D721Med (cell line): ENCODE measurements around the gene BGN.

Experiments used
- DNase-seq: peaks from one replicate; pipeline ENCODE4 v3.0.0; 2011; ENCODE audit warnings: low spot score; ENCODE audit not compliant: insufficient read length
- FAIRE-seq: peaks from 2 replicates; lab custom pipeline; 2011; peaks lifted over from hg19 to GRCh38; lab: Jason Lieb, UNC
- TF ChIP-seq, protein P1 (sequence below): IDR thresholded peaks from 2 replicates; pipeline ENCODE4 v1.5.1; 2012; ENCODE audit warnings: mild to moderate bottlenecking, control low read depth; ENCODE audit not compliant: insufficient read depth; ENCODE audit errors: missing control alignments

Gene BGN

GRCh38 chrX:153494541-153495361 lies at the start of gene BGN:
BGN (plus strand) TSS chrX:153494980; CDS start chrX:153504632, 9,652 bp downstream.
- DNase-seq: no peak

DNA sequence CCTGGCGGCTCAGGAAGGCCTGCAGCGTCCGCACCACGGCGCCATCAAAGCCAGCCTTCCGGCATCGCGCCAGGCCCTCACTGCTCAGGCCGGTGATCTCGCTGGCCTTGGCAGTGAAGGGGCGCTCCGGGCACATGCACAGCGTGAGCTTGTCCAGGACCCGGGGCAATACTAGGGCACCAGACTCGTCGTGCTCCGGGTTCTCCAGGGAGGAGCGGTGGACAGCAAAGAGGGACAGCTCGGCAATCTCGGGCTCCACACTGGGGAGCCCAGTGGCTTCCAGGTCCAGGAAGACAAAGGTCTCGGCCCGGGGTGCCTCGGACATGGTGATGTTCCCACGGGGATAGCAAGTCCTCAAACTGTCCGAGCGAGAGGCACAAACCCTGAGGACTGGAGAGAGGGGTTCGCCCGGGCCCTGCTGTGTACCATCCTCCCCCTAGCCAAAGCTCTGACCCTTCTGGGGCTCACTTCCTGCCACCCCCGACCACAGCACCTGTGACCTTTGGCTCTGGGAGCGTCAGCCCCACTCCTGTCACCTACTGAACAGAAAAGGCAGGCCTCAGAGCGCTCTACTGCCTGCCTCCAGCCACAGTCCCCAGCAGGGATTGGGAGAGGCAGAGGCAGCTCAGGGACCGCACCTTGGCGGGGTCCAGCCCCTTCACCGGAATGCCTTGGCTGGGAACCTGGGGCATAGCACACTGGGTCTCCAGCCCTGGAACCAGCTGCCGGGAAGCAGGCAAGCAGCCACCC lies 49.5 kb upstream of the BGN start:
- DNase-seq (no peak), FAIRE-seq (no peak)
- TF ChIP-seq, protein P1, sequence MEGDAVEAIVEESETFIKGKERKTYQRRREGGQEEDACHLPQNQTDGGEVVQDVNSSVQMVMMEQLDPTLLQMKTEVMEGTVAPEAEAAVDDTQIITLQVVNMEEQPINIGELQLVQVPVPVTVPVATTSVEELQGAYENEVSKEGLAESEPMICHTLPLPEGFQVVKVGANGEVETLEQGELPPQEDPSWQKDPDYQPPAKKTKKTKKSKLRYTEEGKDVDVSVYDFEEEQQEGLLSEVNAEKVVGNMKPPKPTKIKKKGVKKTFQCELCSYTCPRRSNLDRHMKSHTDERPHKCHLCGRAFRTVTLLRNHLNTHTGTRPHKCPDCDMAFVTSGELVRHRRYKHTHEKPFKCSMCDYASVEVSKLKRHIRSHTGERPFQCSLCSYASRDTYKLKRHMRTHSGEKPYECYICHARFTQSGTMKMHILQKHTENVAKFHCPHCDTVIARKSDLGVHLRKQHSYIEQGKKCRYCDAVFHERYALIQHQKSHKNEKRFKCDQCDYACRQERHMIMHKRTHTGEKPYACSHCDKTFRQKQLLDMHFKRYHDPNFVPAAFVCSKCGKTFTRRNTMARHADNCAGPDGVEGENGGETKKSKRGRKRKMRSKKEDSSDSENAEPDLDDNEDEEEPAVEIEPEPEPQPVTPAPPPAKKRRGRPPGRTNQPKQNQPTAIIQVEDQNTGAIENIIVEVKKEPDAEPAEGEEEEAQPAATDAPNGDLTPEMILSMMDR: no peak

More at GRCh38 chrX:153494541-153495361, at the start of gene BGN:
- TF ChIP-seq, protein P1: no peak
- FAIRE-seq: no peak

DNA sequence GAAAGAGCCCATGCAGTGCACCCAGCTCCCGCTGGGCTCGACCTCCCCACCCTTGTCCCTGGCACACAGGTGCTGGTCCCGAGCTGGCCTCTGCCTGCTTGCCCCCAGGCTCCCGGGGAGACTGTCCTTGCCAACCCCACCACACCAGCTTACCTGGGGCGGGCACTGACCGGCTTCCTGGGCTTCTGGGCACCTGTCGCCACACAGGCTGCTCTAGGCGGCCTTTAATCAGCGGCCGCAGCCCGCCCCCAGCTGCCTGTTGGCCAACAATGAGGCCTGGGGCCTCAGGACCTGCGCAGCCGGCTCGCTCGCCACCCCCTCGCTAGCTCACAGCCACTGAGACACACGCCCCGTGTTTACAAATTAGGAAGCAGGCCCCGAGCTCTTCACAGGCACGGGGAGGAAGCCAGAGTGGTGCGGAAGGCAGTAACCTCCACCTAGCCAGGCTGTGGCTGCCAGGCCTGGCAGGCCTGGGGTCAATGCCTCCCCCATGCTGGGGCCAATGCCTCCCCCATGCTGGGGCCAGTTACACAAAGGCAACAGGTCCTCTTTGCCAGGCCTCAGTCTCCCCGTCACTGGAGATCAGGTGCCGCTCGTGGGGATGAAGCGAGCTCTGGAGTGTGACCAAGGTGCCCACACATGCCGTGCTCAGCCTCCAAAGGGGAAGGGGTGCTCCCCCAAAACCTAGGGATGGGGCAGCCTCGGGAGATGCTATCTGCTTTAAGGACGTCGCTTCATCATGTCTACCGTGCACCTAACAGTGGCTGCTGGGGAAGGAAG lies 48.7 kb upstream of the BGN start, which contains the start of gene TREX2:
Gene TREX2 (minus strand): TSS at position 201 of the 780 bp plus-strand sequence. CDS start 626 bp downstream, outside the sequence.
- TF ChIP-seq, protein P1: no peak
- FAIRE-seq (no peak), DNase-seq (no peak)

DNA sequence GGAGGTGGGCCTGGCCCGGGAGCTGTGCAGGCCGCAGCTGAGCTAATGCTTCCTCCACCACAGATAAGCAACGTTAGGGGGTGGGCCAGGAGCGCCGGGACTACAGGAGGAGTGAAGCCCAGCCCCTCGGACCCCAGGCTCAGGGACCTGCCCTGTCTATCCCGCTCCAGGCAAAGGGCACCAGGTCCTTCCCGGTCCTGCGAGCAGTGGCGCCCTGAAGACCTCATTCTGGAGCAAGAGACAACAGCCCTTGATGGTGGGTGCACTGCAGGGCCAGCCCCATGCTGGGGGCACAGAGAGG lies 48.2 kb upstream of the BGN start:
- DNase-seq (no peak), FAIRE-seq (no peak)
- TF ChIP-seq, protein P1: no peak

GRCh38 chrX:153446950-153447580 lies 47.7 kb upstream of the BGN start:
- TF ChIP-seq, protein P1: no peak
- no peak for FAIRE-seq
- no peak for DNase-seq

- TF ChIP-seq, protein P1: no peak
- FAIRE-seq: no peak
- DNase-seq: no peak
Measured at GRCh38 chrX:153447581-153447960, 47.2 kb upstream of the BGN start.
